Activated T-helper 17 cell treated with anti-CD3 and anti-CD28 coated beads, Interleukin-2, amount 50 U/mL, for 72 hours (primary cell): ENCODE results near the gene TECPR1. TPM values are rescaled to one million over a fixed set of nuclear protein-coding genes. Genes with fewer than 3 reads are reported as not detected.
A peak's percentile ranks its signal among the peaks of the same experiment; 100 is the strongest.

Source experiments
- ATAC-seq: fragments of 150-1000 bp; cut with Tn5 transposase; replicated peaks from 2 replicates; pipeline ENCODE4 v1.10.0; 2021; ENCODE audit warnings: mild to moderate bottlenecking, moderate library complexity
- H3K27ac Mint-ChIP-seq: one replicate; pipeline ENCODE4 v1.8.0; 2022; ENCODE audit warnings: mixed read lengths
- H3K27me3 Mint-ChIP-seq: one replicate; pipeline ENCODE4 v1.8.0; 2022; ENCODE audit warnings: mixed read lengths
- H3K36me3 Mint-ChIP-seq: one replicate; pipeline ENCODE4 v1.8.0; 2022; ENCODE audit warnings: low read depth, mild to moderate bottlenecking, mixed read lengths
- H3K4me1 Mint-ChIP-seq: one replicate; pipeline ENCODE4 v1.8.0; 2022; ENCODE audit warnings: mixed read lengths
- H3K4me3 Mint-ChIP-seq: one replicate; pipeline ENCODE4 v1.8.0; 2022; ENCODE audit warnings: mild to moderate bottlenecking, mixed read lengths
- H3K9me3 Mint-ChIP-seq: one replicate; pipeline ENCODE4 v1.8.0; 2022; ENCODE audit warnings: mixed read lengths
- total RNA-seq, 2 donors: library from RNA; stranded (reverse); gene quantifications; one replicate each; pipeline ENCODE4 v1.2.3, GENCODE V29; 2022

The TECPR1 gene
- total RNA-seq, 2 donors from 2014 or later = 29.0 to 37.1 TPM

GRCh38 chr7:98216941-98217622 is 35.0 kb downstream of the TECPR1 start:
- no peak overlapping the region for H3K4me3 Mint-ChIP-seq
- no peak overlapping the region for H3K27ac Mint-ChIP-seq
- H3K4me1 Mint-ChIP-seq = peaks cover 14% of the 10 kb centered on the region
- peaks cover 26% of the 10 kb centered on the region for H3K36me3 Mint-ChIP-seq
- H3K27me3 Mint-ChIP-seq = no peaks in the 10 kb centered on the region
- ATAC-seq = no peak
- H3K9me3 Mint-ChIP-seq = no peaks in the 10 kb centered on the region

- Mint-ChIP-seq H3K27ac (no peak overlapping the region), H3K9me3 (no peaks in the 10 kb centered on the region)
Measured at GRCh38 chr7:98215561-98216495, 36.2 kb downstream of the TECPR1 start.

DNA sequence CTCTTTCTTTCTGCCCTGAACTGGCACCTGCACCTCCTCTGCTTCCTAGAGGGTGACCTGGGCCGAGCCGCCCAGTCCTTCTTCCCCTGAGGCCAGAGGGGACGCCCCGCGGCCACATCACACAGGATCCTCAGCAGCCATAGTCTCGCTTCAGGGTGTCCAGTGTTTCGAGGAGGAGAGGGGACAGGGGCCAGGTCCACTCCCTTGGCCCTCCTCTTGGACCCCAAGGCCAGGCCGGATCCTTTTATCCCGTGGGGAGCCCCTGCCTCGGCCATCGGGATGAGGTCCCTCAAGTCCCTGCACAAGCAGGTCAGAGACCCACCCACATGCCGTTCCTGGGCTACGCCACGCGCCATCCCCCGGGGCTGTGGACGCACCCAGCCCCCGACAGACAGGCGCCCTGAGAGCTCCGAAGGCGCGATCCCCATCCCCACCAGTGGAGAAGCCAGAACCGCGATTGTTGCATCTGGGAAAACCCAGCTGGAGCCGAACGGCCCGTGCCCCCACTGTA is 37.2 kb downstream of the TECPR1 start:
- no peak overlapping the region for H3K27ac Mint-ChIP-seq
- peaks cover 24% of the 10 kb centered on the region for H3K36me3 Mint-ChIP-seq
- peaks cover 14% of the 10 kb centered on the region for H3K4me1 Mint-ChIP-seq
- no peak for ATAC-seq
- no peaks in the 10 kb centered on the region for H3K9me3 Mint-ChIP-seq
- no peaks in the 10 kb centered on the region for H3K27me3 Mint-ChIP-seq
- no peak overlapping the region for H3K4me3 Mint-ChIP-seq

More at GRCh38 chr7:98215561-98216495, 36.2 kb downstream of the TECPR1 start:
- ATAC-seq = no peak
- Mint-ChIP-seq H3K36me3 (peaks cover 26% of the 10 kb centered on the region), H3K27me3 (no peaks in the 10 kb centered on the region), H3K4me1 (peaks cover 14% of the 10 kb centered on the region), H3K4me3 (no peak overlapping the region)

DNA sequence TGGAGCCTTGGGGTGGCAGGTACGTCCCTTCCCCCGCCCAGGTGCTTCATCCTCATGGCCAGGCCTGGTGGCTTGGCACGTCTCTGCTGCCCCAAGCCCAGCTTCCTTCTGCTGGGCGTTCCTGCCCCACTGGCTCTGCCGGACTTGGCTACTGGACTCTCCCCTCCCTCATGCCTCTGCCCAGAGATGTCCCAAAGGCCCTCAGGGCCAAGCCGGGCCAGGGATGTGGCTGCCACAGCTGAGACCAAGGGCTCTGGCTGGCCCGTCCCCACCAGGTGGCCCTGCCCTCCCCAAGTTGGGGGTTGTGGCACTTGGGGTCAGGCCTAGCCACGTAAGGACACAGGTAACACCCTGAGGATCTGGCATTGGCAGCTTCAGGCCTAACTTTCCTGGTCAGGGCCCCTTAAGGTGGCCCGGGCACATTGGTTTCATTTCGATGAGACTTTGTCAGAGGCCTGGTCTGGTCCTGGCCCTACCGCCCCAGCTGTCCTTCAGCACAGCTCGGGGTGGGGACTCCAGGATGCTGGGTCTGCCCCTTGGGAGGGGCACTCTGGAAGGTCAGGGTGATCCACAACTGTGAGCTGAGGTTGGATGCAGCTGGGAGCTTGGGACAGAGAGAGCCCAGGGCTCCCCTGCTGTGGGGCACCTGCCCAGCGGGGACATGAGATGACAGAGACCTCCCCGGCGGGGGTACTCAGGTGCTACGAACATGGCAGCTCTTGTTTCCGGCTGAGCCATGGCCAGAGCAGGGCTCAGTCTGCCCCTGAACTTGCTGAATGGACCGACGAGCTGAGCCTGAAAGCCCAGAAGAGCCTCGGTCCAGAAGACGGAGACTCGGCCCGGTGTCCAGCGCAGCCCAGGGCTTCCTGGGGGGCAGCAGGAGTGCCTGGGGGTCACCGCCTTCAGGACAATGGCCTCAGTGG is 37.9 kb downstream of the TECPR1 start:
- H3K4me1 Mint-ChIP-seq = peaks cover 10% of the 10 kb centered on the region
- no peaks in the 10 kb centered on the region for H3K27me3 Mint-ChIP-seq
- H3K4me3 Mint-ChIP-seq = no peak overlapping the region
- no peak overlapping the region for H3K27ac Mint-ChIP-seq
- H3K36me3 Mint-ChIP-seq = peaks cover 17% of the 10 kb centered on the region
- no peaks in the 10 kb centered on the region for H3K9me3 Mint-ChIP-seq
- no peak for ATAC-seq

DNA sequence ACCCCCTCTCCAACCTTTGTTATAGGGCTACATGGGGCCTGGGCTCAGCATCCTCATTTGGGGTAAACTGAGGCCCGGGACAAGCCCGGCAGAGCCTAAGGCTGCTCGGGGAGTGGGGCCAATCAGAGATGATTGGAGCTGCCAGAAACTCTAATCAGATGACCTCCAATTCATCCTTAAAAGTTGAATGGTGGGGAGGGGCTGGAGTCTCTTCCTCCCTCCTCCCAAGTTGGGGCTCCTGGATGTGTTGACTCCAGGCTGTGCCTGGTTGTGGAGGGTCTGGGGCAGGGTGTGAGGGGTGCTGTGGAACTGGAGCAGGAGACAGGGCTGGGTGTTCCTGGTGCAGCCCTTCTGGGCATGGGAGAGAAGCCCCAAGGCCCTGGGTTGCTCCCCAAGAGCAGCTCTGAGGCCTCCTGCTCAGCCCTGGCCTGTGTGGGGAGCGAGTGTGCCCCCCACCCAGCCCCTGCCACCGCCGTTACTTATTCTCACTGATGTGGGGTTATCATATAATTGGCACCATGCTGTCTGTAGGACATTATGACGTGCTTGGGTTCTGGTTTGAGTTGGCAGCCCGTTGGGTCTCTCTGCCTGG is 38.6 kb downstream of the TECPR1 start:
- no peaks in the 10 kb centered on the region for H3K27me3 Mint-ChIP-seq
- no peak overlapping the region for H3K27ac Mint-ChIP-seq
- H3K4me3 Mint-ChIP-seq = peak overlapping the region; percentile 9
- no peaks in the 10 kb centered on the region for H3K9me3 Mint-ChIP-seq
- no peak for ATAC-seq
- peaks cover 9% of the 10 kb centered on the region for H3K36me3 Mint-ChIP-seq
- H3K4me1 Mint-ChIP-seq = peaks cover 2% of the 10 kb centered on the region

- Mint-ChIP-seq H3K36me3 (peaks cover 7% of the 10 kb centered on the region), H3K27ac (no peak overlapping the region), H3K27me3 (no peaks in the 10 kb centered on the region), H3K4me1 (no peaks in the 10 kb centered on the region), H3K4me3 (peak overlapping the region; percentile 9), H3K9me3 (no peaks in the 10 kb centered on the region)
- ATAC-seq = no peak
Measured at GRCh38 chr7:98212532-98213041, 39.4 kb downstream of the TECPR1 start.

DNA sequence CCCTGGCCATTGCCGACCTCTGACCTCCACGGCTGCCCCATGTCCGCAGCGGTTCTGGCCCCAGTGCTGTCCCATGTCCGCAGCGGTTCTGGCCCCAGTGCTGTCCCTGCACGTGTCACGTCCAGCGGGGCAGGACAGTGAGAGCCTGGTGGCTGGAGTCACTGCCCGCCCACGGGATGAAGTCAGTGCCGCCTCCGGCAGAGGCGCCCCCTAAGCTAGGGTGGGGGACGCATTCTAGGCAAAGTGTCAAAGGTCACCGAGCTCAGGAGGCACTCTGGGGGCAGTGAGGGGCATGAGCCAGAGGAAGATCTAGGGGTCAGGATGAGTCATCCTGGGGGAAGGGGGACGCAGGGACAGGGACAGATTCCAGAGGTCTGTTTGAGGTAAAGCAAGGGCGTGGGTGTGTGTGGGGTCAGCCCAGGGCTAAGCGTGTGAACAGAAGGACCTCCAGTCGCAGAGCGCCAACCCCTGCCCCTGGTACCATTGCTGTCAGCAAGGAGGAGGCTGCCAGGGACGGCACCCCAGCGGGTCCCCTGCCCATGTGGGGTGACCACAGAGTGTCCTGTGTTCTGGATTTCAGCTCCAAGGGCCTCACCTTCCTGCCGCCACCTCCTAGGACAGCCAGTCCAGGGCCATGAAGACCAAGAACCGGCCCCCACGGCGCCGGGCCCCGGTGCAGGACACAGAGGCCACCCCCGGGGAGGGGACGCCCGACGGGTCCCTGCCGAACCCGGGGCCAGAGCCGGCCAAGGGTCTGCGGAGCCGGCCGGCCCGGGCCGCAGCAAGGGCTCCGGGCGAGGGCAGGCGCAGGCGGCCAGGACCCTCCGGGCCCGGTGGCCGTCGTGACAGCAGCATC is 40.1 kb downstream of the TECPR1 start:
- no peaks in the 10 kb centered on the region for H3K27me3 Mint-ChIP-seq
- H3K36me3 Mint-ChIP-seq = peaks cover 14% of the 10 kb centered on the region
- no peaks in the 10 kb centered on the region for H3K9me3 Mint-ChIP-seq
- no peak for ATAC-seq
- no peak overlapping the region for H3K27ac Mint-ChIP-seq
- peak overlapping the region; percentile 47 for H3K4me3 Mint-ChIP-seq
- no peaks in the 10 kb centered on the region for H3K4me1 Mint-ChIP-seq

DNA sequence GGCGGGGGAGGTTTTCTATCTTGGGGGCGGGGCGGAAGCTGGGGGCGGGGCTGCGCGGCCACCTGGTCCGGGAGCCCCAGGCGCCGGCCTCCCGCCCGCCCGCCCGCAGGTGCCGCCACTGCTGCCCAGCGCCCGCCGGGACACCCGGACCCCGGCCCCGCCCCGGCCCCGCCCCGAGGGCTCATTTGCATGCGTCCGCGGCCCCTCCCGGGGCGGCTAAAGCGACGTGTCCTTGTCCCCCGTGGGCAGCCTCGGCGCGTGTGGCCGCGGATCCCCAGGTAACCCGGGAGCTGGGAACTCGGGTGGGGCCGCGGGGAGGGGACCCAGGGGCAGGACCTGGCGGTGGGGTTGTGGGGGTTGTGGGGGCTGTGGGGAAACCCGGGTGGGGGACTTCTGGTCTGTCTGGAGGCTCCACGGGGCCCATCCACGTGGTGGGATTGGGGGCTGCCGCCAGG is 40.8 kb downstream of the TECPR1 start, which contains the start of gene BHLHA15:
Gene BHLHA15, plus strand, starts transcription at position 219 of the 455 bp plus-strand sequence. CDS start 871 bp downstream, outside the sequence.
- Mint-ChIP-seq H3K27me3 (no peaks in the 10 kb centered on the region), H3K4me1 (no peaks in the 10 kb centered on the region), H3K36me3 (peaks cover 15% of the 10 kb centered on the region), H3K27ac (no peak within 1 kb of the TSS), H3K9me3 (no peaks in the 10 kb centered on the region), H3K4me3 (peak within 1 kb of the TSS; percentile 47)
- peak; percentile 40 for ATAC-seq

DNA sequence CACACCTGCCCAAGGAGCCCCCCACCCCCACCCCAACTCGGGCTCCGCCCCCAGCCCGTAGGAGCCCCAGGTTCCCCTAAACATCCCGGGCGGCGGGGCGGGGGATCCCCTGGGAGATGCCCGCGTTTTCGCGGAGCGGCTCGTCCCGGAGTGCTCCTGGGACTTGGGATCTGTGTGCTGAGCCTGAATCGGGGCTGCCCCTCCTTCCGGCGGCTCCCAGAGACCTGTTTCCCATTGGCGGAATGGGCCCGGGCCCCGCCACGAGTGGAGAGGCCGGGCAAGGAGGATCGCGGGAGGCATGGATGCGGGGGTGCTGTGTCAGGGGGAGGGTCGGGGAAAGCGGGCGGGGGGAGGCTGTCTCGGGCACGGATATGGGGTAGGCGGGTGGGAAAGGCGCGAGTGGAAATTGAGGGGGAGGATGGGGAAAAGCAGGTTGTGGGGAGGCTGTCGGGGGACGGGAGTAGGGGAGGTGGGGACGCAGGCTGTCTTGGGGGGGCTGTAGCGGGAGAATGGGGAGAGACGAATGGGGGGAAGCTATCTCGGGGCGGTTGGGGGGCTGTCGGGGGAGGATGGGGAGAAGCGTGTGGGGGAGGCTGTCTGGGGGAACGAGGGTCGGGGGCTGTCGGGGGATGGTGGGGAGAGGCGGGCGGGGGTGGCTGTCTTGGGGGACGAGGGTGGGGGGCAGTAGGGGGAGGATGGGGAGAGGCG is 41.4 kb downstream of the TECPR1 start:
- Mint-ChIP-seq H3K27me3 (no peaks in the 10 kb centered on the region), H3K4me1 (no peaks in the 10 kb centered on the region), H3K36me3 (peaks cover 20% of the 10 kb centered on the region), H3K27ac (no peak overlapping the region), H3K4me3 (peak overlapping the region; percentile 41), H3K9me3 (no peaks in the 10 kb centered on the region)
- ATAC-seq = no peak

- H3K27ac Mint-ChIP-seq = no peak overlapping the region
- ATAC-seq = no peak
Measured at GRCh38 chr7:98209166-98209920, 42.7 kb downstream of the TECPR1 start.

DNA sequence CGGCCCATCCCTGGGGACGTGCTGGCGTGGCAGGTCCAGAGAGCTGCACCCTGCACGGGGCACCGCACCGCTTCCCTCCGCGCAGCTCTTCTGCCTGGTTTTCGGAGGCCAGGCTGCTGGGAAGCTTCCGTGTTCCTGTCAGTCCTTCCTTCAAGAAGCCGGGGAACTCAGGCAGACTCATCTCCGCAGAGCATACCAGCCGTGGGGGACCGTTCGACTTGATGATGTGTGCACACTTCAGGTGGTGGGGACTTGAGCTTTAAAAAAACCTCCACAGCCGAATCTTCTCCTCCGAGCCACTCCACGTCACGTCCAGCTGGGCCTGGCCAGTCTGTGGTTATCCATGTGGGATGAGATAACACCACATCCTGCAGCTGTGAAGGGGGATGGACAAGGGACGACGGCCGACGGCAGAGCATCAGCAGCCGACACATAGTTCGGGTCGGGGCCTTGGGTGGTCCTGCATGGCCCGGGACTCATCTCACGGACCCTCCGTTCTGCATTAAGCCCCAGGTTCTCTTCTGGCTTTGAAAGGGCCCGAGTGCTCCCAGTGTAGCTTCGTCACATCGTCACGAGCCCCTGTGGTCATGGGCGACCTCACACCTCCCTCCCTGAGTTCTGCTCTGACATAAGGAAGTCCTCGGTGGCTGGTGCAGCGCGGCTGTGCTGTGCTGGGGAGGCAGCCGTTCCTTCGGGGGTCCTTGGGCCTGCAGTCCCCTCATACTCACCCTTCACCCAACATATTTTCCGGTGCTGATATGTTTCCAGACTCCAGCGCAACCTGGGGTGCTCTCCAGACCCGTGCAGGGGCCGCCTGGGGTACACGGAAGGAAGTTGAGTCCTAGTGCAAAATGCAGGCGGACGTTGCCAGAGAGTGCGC is 45.3 kb downstream of the TECPR1 start:
- Mint-ChIP-seq H3K4me1 (peaks cover 13% of the 10 kb centered on the region), H3K27ac (no peak overlapping the region), H3K36me3 (peaks cover 51% of the 10 kb centered on the region), H3K27me3 (no peaks in the 10 kb centered on the region), H3K4me3 (no peak overlapping the region), H3K9me3 (no peaks in the 10 kb centered on the region)
- ATAC-seq = no peak

More at GRCh38 chr7:98209166-98209920, 42.7 kb downstream of the TECPR1 start:
- Mint-ChIP-seq H3K36me3 (peaks cover 31% of the 10 kb centered on the region), H3K4me1 (no peaks in the 10 kb centered on the region), H3K27me3 (no peaks in the 10 kb centered on the region), H3K4me3 (peak overlapping the region; percentile 41), H3K9me3 (no peaks in the 10 kb centered on the region)
